GM12874 (cell line): ENCODE data around the gene RCAN1.

ENCODE experiments used
- TF ChIP-seq, protein P1 (sequence below): IDR thresholded peaks from 2 replicates; pipeline ENCODE4 v1.5.1; 2011; ENCODE audit warnings: low read depth, mild to moderate bottlenecking, control low read depth, low read length, moderate library complexity; ENCODE audit not compliant: insufficient read depth

The RCAN1 gene

DNA sequence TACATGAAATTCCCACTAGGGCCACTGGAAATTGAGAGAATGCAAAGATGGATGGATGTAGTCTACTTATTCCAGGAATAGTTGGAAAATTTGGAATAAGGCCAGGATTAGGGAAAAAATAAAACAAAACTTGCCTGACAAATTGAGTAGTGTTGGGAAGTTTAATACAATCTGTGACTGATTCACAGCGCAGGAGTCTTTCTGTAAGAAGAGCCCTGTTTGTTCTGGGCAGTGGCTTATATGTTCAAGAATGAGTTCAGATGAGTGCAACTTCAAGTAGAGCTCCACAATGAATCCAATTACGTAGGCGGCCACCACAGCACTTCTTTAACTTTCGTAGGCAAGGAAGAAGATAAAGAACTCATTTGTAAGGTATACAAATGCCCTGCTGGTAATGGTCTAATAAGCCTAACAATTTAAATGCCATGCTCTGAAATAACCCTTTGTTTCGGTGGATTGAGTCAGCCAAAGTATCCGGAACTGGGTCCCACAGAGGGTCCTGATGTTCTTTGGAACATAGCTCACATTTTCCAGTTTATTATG is 55.8 kb downstream of the RCAN1 start:
- TF ChIP-seq, protein P1, sequence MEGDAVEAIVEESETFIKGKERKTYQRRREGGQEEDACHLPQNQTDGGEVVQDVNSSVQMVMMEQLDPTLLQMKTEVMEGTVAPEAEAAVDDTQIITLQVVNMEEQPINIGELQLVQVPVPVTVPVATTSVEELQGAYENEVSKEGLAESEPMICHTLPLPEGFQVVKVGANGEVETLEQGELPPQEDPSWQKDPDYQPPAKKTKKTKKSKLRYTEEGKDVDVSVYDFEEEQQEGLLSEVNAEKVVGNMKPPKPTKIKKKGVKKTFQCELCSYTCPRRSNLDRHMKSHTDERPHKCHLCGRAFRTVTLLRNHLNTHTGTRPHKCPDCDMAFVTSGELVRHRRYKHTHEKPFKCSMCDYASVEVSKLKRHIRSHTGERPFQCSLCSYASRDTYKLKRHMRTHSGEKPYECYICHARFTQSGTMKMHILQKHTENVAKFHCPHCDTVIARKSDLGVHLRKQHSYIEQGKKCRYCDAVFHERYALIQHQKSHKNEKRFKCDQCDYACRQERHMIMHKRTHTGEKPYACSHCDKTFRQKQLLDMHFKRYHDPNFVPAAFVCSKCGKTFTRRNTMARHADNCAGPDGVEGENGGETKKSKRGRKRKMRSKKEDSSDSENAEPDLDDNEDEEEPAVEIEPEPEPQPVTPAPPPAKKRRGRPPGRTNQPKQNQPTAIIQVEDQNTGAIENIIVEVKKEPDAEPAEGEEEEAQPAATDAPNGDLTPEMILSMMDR, result no peak

DNA sequence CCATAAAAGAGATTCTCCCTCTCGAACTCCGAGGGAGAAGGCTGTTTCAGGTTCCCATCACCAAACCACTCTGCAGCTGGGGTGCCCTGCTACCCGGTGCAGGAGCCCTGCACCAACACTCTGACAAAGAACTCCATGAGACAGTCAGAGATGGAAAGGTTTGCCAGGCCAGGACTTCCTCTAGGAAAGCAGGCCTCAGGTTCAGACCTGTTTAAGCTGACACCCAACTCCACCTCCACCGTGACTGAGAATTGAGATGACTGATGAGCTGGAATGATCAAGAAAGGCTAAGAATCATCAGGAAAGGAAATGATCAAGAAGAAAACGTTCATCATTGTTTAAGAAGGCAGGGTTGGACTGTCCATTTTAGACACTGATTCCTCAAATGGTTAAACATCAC is 56.7 kb downstream of the RCAN1 start:
- TF ChIP-seq, protein P1, result no peak

DNA sequence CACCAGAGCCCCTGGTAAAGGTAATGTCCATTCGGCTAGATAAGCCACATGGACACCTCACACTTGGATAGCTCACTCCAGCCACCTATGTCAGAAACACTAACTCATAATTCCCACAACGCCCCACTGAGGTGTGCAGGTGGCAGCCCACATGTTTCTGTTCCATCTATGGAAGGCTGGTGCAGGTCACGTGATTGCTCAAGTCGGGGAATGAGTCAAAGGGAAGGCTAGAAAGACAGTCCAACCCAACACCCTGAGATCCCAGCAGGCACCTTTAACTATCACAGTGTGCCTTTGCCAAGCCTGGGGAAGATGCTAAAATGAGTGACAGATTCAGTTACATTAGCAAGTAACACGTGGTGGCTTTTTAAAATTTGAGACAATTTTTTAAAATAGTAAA is 57.7 kb downstream of the RCAN1 start:
- TF ChIP-seq, protein P1, result no peak

DNA sequence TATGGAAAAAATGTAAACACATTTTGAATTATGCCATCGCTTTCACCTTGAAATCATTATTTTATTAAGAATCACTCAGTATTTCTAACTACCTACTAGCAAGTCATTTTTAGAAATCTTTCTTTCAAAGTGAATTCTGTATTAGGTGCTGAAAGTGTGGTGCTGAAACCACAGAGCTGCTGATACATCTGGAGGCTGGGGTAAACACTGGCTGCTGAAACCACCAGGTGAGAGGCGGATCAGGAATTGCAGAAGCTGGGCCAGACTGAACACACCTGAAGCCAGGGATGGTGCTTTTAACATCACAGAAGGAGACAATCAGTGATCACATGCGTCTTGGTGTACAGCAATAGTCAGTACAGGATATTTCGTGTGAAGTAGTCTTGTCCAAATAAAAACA is 60.7 kb downstream of the RCAN1 start:
- TF ChIP-seq, protein P1, result no peak

DNA sequence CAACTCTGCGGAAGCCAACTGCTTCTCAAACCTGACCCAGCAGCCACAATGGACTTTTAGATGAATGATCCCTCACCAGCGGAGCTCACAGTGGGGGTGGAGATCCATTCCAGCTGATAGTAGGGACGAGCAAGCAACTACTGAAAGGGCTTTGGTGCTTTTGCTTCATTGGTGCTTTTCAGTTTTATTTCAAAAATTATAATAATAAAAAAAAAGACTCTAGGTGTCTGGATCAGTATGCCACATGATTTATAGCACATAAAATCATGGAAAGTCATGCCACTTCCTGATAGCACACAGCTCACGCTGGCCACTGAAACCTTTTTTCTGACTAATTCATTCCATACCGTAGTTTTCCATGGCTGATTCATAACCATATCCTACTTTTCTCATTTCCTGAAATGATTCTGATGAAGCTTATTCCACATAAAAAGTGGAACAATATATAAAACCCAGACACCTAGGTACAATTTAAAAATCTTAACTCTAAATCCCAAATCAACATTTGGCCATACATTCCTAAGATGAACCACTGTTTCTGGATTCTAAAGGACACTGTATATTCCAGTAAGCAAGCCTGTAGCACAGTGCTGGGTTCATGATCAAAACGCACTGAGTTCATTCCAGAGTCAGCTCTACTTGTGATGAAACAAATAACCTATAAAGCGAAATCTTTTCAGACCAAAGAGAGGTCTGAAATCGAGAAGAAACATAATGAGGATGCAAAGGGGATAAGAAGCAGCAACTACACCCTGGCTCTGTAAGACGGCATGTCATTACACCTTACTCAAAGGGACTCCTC is 61.6 kb downstream of the RCAN1 start:
- TF ChIP-seq, protein P1, result no peak

DNA sequence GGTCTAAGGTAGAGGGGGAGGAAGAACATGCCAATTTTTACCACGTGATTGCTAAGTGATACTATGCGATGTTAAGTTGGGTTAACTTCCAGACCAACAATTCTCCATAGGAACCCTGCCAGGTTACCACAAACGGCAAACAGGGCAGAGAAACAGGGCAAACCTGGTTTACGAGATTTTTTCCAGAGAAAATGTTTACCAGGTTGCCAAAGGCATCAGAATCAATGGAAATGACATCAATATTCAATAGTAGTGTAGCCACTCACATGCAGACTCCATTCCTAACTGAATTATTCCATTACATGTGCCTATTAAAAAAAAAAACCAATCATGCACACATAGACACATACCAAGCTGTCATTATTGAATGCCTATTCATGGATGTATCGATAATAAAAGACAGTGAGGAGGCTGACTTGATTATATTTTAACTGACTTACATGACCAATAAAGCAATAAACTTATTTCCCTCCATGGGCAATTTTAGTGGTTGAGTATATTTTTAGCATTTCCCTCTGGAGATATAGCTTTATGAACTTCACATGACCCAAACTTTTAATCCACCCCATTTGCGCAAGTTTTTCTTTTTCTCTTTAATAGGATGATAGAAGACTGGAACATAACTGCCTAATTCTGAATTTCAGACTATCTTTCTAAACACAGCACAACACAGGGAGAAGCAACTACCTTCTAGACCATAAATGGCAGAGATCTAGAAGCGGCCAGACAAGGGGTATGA is 62.4 kb downstream of the RCAN1 start:
- TF ChIP-seq, protein P1, result no peak

DNA sequence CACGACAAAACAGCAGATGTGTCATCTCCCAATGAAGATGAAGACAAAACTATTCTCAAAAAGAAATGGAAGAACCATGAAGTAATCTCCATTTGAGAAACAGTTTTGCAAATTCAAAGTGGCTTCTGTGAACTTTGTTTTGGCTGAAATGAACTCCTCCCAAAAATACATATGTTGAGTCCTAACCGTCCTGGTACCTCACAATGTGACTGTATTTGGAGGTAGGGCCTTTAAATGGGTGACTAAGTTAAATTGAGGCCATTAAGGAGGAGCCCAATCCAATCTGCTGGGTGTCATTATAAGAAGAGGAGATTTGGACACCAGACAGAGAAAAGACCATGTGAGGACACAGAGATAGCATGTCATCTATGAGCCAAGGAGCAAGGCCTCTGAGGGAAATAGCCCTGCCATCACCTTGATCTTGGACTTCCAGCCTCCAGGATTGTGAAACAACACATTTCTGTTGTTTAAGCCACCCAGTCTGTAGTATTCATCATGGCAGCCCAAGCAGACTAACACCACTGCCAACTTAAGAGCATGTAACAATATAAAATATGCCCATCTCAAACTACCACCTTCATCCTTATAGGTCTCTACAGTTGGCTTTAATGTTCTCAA is 64.6 kb downstream of the RCAN1 start:
- TF ChIP-seq, protein P1, result no peak
